H54 (cell line): ENCODE results near the gene TMEM165.
A peak's percentile ranks its signal among the peaks of the same experiment; 100 is the strongest.

Source experiments
- DNase-seq: peaks from one replicate; pipeline ENCODE4 v3.0.0; 2011; ENCODE audit warnings: low spot score, mixed read lengths; ENCODE audit not compliant: insufficient read length
- FAIRE-seq: peaks from 3 replicates; lab custom pipeline; 2011; peaks lifted over from hg19 to GRCh38; lab: Jason Lieb, UNC
- POLR2A ChIP-seq: IDR thresholded peaks from 2 replicates; pipeline ENCODE4 v1.6.1; 2011; ENCODE audit warnings: low read depth, mild to moderate bottlenecking, low read length

TMEM165 gene

DNA sequence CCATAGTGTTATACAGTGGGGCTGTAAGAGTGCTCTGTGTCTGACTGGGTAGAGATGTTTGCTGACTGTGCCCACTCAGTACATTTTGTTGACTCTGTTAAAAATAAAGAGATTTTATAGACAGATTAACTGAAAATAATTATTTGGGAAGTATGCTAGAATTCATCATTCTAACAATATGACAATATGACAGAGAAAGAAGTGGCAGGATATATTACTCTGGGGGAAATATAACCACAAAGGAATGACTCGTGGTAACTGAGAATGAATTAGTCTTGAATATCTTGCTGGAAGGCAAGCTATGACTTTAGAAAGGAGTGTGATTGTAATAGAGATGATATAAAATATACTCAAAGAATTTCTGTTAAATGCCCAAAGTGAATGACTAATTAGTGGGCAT lies 46.8 kb downstream of the TMEM165 start:
- no peak for DNase-seq
- no peak for FAIRE-seq
- TF ChIP-seq POLR2A: no peak

DNA sequence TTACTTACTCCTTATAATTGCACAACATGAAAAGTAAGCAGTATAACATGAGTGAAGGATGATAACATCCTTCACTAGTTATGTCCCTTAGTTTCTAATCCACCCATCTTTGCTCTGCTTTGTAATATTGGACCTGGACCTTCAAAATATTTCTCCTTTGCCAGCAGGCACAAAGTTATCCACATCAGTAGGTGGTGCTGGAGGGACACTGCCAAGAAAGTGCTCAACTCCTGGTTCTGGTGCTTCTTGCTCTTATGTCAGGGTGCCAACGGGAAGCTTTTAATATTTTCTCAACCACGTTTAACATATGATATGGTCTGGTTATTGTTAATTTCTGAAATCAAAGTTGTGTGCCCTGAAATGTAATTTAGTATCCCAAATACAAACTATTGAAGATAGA lies 49.1 kb downstream of the TMEM165 start:
- TF ChIP-seq POLR2A: no peak
- FAIRE-seq: no peak
- DNase-seq: no peak

DNA sequence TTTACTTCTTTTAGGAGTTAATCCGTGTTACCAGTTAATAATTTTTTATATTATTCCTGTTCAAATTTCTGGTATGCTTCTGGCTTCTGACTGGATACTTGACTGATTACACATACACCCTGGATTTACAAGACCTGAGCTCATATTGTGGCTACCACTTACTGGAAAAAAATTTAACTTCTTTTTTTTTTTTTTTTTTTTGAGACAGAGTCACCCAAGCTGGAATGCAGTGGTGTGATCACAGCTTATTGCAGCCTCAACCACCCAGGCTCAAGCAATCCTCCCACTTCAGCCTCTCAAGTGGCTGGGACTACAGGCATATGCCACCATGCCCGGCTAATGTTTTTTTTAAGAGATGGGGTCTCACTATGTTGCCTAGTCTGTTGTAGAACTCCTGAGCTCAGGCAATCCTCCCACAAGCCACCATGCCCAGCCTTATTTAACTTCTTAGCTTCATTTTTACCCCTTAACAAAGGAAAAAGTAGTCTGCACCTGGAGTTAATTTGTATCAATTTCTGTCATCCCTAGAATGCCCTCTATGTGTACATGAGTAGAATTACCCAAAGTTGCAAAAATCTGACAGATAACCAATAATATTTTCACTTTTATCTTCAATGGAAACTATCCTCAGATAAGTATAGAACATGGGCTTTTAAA lies 50.3 kb downstream of the TMEM165 start:
- no peak for TF ChIP-seq POLR2A
- DNase-seq (no peak), FAIRE-seq (peak; percentile 15)

DNA sequence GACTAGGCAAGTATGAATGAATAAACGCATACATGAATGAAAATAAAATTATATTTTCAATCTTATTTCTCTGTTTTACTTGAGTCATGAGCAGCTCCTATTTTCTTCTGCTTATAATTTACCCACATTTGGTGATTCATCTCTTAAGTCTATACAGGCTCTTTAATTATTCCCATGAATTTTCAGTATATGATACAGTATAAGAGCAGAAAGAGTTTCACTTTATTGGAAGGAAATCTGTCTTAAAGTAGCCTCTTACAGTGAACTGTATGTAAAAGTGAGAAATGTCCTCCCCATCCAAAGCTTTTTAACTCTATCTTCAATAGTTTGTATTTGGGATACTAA lies 50.8 kb downstream of the TMEM165 start:
- FAIRE-seq (no peak), DNase-seq (no peak)
- no peak for TF ChIP-seq POLR2A

DNA sequence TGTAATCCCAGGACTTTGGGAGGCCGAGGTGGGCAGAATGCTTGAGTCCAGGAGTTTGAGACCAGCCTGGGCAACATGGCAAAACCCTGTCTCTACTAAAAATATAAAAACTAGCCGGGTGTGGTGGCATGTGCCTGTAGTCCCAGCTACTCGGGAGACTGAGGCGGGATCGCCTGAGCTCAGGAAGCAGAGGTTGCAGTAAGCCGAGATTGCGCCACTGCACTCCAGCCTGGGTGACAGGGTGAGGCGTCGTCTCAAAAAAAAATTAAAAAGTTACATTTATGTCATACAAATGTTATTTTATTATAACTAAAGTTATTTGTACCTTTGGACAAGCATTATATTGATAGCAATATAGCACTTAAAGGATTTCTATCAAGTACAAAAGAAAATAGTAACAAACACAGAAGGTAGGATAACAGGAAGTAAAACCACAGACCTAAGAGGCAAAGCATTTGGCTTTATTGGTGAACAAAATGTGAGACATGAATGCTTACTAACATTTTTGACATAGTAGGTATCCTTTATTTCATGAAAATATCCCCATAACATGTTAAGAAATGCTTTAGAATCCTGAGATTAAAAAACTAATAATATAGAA lies 51.5 kb downstream of the TMEM165 start:
- FAIRE-seq: no peak
- DNase-seq: no peak

DNA sequence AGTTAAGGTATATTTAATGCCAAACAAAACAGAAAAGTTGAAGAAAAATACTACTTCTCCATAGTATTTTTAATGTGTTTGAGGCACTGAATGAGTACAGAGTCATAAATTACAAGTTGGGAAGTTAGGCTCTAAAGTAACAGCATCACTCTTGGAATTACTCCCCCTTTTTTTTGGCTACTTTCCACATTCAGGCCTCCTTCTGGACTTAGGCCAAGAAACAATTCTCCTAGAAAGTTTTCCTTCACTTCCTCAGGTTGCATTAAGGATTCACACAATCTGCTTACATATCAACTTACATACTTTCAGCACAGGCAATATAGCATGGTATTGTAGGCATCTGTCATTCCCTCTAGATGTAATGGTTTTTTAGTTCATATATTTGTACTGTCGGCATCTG lies 52.1 kb downstream of the TMEM165 start:
- TF ChIP-seq POLR2A: no peak
- FAIRE-seq (no peak), DNase-seq (no peak)

More for the DNA sequence above, 51.5 kb downstream of the TMEM165 start:
- TF ChIP-seq POLR2A: no peak

DNA sequence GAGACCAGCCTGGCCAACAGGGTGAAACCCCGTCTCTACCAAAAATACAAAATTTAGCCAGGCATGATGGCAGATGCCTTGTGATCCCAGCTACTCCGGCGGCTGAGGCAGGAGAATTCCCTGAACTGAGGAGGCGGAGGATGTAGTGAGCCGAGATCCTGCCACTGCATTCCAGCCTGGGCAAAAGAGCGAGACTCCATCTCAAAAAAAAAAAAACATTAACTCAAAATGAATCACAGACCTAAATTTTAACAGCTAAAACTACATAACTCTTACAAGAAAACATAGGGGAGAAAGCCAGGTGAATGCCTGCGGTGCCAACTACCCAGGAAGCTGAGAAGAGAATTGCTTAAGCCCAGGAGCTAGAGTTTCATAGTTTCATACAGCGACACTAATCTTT lies 54.8 kb downstream of the TMEM165 start:
- no peak for FAIRE-seq
- no peak for TF ChIP-seq POLR2A
- no peak for DNase-seq

DNA sequence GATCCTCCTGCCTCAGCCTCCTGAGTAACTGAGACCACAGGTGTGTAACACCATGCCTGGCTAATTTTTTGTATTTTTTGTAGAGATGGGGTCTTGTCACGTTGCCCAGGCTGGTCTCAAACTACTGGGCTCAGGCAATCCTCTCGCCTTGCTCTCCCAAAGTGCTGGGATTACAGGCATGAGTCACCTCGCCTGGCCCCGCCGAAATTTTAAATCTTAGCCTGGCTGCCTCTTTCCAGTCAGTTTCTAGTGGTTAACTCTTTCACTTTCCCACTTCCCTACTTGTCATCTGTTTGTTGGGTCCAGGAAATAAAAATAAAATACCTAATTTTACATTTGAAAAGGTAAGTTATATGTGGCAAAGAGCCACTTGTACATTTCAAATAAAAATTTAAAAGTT lies 62.4 kb downstream of the TMEM165 start:
- DNase-seq (no peak), FAIRE-seq (peak; percentile 52)
- TF ChIP-seq POLR2A: no peak

DNA sequence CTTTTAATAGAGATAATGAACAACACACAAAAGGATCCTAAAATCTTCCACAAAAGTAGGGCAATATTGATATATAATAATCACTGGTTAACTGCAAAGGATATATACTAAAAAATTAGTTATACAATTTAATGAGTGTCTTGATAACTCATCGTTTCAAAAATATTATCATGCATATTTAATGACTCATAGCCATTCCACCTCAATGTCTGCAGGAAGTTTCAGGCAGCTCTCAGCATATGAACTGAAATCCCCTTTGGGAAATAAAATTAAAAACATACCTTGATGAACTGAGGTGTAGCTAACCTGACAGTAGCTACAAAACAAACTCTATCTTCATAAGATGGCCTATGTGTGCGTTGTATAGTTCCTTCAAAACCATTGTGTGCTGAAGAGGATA lies 62.9 kb downstream of the TMEM165 start:
- no peak for TF ChIP-seq POLR2A
- no peak for DNase-seq
- FAIRE-seq: peak; percentile 11

DNA sequence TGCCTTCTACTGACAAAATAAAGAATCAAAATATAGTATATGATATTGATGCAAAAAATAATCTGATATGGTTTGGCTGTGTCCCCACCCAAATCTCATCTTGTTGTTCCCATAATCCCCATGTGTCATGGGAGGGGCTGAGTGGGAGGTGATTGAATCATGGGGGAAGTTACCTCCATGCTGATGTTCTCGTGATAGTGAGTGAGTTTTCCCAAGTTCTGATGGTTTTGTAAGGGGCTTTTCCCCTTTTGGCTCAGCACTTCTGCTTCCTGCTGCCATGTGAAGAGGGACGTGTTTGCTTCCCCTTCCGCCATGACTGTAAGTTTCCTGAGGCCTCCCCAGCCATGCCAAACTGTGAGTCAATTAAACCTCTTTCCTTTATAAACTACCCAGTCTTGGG lies 70.2 kb downstream of the TMEM165 start:
- no peak for DNase-seq
- no peak for TF ChIP-seq POLR2A
- FAIRE-seq: no peak

DNA sequence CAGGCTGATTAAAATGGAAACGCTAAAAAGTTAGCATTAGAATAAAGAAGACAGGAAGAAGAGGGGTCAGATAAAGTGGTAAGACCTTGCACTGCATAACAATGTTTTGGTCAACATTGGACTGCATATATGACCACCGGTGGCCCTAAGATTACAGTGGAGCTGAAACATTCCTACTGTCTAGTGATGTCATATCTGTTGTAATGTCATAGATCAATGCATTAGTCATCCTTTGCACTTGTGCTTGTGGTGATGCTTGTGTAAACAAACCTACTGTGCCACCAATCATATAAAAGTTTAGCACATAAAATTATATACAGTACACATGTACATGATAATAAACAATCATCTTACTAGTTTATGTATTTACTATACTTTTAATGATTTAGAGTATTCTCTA lies 73.0 kb downstream of the TMEM165 start:
- no peak for TF ChIP-seq POLR2A
- FAIRE-seq (no peak), DNase-seq (no peak)

DNA sequence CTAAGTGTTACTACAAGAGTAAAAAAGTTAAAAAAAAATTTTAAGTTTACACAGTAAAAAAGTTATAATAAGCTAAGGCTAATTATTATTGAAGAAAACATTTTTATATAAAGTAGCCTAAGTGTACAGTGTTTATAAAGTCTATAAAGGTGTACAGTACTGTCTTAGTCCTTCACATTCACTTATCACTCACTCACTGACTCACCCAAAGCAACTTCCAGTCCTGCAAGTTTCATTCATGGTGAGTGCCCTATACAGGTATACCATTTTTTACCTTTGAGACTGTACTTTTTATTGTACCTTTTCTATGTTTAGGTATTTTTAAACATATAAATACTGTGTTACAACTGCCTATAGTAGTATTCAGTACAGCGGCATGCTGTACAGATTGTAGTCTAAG lies 74.2 kb downstream of the TMEM165 start:
- DNase-seq: no peak
- TF ChIP-seq POLR2A: no peak
- no peak for FAIRE-seq
